ENCODE measurements around the gene SUZ12.
"Not testable (repeated sequence)": the region's sequence is repeated elsewhere in the genome, so short reads cannot be mapped to it uniquely, and the experiment has no call there.

The SUZ12 gene

DNA sequence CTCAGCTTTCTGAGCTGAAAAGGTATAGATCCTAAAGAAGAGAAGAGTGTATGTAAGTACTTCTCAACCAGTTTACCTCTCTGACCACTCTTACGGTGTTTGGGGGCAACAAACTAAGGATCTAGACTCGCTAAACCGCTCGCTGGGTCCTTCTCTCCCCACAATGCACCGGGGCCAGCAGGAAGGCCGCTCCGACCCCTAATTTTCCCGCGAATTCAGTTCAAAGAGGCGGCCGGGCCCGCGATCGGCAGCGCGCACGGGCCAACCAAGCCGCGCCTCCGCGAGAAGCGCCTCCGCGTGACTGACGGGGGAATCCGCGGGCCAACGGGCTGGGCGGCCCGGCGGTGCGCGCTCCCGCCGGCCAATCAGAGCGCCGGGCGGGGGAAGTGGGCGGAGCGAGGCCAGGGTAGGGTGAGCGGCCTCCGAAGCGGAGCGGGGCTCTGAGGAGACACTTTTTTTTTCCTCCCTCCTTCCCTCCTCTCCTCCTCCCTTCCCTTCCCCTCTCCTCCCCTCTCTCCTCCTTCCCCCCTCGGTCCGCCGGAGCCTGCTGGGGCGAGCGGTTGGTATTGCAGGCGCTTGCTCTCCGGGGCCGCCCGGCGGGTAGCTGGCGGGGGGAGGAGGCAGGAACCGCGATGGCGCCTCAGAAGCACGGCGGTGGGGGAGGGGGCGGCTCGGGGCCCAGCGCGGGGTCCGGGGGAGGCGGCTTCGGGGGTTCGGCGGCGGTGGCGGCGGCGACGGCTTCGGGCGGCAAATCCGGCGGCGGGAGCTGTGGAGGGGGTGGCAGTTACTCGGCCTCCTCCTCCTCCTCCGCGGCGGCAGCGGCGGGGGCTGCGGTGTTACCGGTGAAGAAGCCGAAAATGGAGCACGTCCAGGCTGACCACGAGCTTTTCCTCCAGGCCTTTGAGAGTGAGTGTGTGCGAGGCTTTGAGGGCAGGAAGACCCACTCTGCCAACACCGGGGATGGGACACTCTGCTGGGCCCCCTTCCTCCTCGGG, at the start of gene SUZ12:
TSS of gene SUZ12 (plus strand) at position 393 of the 995 bp plus-strand sequence. CDS start at position 633, 240 bp downstream.
- H3K4me1 ChIP-seq (ENCODE audit: control insufficient read depth, insufficient read depth, low read length); H3K9me3 ChIP-seq (ENCODE audit: control insufficient read depth, insufficient read depth, low read depth, low read length): not testable (repeated sequence)
- ChIA-PET CTCF (interaction anchor here (0.6 to 0.7 kb wide), 3 partner anchors 56 to 1153 kb away, joined by 3 read pairs; no protein-coding TSS in a partner anchor), POLR2A (interaction anchor here (0.6 to 2.2 kb wide), 8 partner anchors 10 to 78 kb away, joined by 3 to 9 read pairs (median 4); partner anchors contain the start of genes COPRS and UTP6)
- Histone ChIP-seq H3K4me3 (ENCODE audit: low read depth, low read length) (peak within 1 kb of the TSS; percentile 95), H3K27ac (ENCODE audit: extremely low read depth, low read depth, low read length) (peak within 1 kb of the TSS; percentile 91), H3K36me3 (ENCODE audit: control insufficient read depth in 2 of 2, insufficient read depth in 1 of 2, low read length in 2 of 2) (peaks cover 20 to 21% of the 10 kb centered on the region in 2 experiments)
- TF ChIP-seq, protein P1, sequence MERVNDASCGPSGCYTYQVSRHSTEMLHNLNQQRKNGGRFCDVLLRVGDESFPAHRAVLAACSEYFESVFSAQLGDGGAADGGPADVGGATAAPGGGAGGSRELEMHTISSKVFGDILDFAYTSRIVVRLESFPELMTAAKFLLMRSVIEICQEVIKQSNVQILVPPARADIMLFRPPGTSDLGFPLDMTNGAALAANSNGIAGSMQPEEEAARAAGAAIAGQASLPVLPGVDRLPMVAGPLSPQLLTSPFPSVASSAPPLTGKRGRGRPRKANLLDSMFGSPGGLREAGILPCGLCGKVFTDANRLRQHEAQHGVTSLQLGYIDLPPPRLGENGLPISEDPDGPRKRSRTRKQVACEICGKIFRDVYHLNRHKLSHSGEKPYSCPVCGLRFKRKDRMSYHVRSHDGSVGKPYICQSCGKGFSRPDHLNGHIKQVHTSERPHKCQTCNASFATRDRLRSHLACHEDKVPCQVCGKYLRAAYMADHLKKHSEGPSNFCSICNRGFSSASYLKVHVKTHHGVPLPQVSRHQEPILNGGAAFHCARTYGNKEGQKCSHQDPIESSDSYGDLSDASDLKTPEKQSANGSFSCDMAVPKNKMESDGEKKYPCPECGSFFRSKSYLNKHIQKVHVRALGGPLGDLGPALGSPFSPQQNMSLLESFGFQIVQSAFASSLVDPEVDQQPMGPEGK (tag by site-specific recombination; IDR thresholded peaks at IDR 0.05) = peak; percentile 71; the same call in 1 of the 2 replicates
- TF ChIP-seq ZBTB20 (tag by site-specific recombination; IDR thresholded peaks at IDR 0.05) (peak; percentile 20; the same call in 1 of the 2 replicates), ZFHX2 (tag by site-specific recombination; conservative IDR thresholded peaks at IDR 0.05) (peak; percentile 29; the same call in 1 of the 2 replicates), ZBTB17 (tag by site-specific recombination; IDR thresholded peaks at IDR 0.05) (0 out of 2 replicates have a peak, but pooled peaks have one; percentile 55), ZSCAN30 (tag by site-specific recombination; IDR thresholded peaks at IDR 0.05) (0 out of 2 replicates have a peak, but pooled peaks have one; percentile 13), IKZF3 (tag by site-specific recombination; IDR thresholded peaks at IDR 0.05) (peak; percentile 57; the same call in 1 of the 2 replicates), ZNF341 (tag by site-specific recombination; IDR thresholded peaks at IDR 0.05; ENCODE audit: low read depth) (peak; percentile 95), ZBTB8A (tag by site-specific recombination; IDR thresholded peaks at IDR 0.05) (peak; percentile 27; the same call in 1 of the 2 replicates), ZNF366 (tag by site-specific recombination; conservative IDR thresholded peaks at IDR 0.05) (peak; percentile 91), ZEB2 (tag by site-specific recombination; IDR thresholded peaks at IDR 0.05) (peak; percentile 72), ZXDB (tag by site-specific recombination; IDR thresholded peaks at IDR 0.05) (0 out of 2 replicates have a peak, but pooled peaks have one; percentile 22), ZNF610 (tag by site-specific recombination; IDR thresholded peaks at IDR 0.05; ENCODE audit: borderline replicate concordance) (peak; percentile 52; the same call in 1 of the 2 replicates), SP2 (tag by site-specific recombination; IDR thresholded peaks at IDR 0.05) (peak; percentile 66), ZNF558 (tag by site-specific recombination; IDR thresholded peaks at IDR 0.05) (0 out of 2 replicates have a peak, but pooled peaks have one; percentile 16), SP3 (tag by site-specific recombination; IDR thresholded peaks at IDR 0.05) (peak; percentile 68), MZF1 (tag by site-specific recombination; IDR thresholded peaks at IDR 0.05; ENCODE audit: borderline replicate concordance) (peak; percentile 34; the same call in 1 of the 2 replicates)
- TF ChIP-seq, protein P2, sequence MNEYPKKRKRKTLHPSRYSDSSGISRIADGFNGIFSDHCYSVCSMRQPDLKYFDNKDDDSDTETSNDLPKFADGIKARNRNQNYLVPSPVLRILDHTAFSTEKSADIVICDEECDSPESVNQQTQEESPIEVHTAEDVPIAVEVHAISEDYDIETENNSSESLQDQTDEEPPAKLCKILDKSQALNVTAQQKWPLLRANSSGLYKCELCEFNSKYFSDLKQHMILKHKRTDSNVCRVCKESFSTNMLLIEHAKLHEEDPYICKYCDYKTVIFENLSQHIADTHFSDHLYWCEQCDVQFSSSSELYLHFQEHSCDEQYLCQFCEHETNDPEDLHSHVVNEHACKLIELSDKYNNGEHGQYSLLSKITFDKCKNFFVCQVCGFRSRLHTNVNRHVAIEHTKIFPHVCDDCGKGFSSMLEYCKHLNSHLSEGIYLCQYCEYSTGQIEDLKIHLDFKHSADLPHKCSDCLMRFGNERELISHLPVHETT (tag by site-specific recombination; IDR thresholded peaks at IDR 0.05) = 0 out of 2 replicates have a peak, but pooled peaks have one; percentile 18
- TF ChIP-seq, protein P3, sequence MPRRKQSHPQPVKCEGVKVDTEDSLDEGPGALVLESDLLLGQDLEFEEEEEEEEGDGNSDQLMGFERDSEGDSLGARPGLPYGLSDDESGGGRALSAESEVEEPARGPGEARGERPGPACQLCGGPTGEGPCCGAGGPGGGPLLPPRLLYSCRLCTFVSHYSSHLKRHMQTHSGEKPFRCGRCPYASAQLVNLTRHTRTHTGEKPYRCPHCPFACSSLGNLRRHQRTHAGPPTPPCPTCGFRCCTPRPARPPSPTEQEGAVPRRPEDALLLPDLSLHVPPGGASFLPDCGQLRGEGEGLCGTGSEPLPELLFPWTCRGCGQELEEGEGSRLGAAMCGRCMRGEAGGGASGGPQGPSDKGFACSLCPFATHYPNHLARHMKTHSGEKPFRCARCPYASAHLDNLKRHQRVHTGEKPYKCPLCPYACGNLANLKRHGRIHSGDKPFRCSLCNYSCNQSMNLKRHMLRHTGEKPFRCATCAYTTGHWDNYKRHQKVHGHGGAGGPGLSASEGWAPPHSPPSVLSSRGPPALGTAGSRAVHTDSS (tag by site-specific recombination; IDR thresholded peaks at IDR 0.05) = peak; percentile 32; the same call in 1 of the 2 replicates
- TF ChIP-seq, protein P4, sequence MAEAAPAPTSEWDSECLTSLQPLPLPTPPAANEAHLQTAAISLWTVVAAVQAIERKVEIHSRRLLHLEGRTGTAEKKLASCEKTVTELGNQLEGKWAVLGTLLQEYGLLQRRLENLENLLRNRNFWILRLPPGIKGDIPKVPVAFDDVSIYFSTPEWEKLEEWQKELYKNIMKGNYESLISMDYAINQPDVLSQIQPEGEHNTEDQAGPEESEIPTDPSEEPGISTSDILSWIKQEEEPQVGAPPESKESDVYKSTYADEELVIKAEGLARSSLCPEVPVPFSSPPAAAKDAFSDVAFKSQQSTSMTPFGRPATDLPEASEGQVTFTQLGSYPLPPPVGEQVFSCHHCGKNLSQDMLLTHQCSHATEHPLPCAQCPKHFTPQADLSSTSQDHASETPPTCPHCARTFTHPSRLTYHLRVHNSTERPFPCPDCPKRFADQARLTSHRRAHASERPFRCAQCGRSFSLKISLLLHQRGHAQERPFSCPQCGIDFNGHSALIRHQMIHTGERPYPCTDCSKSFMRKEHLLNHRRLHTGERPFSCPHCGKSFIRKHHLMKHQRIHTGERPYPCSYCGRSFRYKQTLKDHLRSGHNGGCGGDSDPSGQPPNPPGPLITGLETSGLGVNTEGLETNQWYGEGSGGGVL (tag by site-specific recombination; IDR thresholded peaks at IDR 0.05) = peak; percentile 98
- TF ChIP-seq, protein P5, sequence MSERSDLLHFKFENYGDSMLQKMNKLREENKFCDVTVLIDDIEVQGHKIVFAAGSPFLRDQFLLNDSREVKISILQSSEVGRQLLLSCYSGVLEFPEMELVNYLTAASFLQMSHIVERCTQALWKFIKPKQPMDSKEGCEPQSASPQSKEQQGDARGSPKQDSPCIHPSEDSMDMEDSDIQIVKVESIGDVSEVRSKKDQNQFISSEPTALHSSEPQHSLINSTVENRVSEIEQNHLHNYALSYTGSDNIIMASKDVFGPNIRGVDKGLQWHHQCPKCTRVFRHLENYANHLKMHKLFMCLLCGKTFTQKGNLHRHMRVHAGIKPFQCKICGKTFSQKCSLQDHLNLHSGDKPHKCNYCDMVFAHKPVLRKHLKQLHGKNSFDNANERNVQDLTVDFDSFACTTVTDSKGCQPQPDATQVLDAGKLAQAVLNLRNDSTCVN (tag by site-specific recombination; optimal IDR thresholded peaks at IDR 0.05) = peak; percentile 86
- TF ChIP-seq, protein P6, sequence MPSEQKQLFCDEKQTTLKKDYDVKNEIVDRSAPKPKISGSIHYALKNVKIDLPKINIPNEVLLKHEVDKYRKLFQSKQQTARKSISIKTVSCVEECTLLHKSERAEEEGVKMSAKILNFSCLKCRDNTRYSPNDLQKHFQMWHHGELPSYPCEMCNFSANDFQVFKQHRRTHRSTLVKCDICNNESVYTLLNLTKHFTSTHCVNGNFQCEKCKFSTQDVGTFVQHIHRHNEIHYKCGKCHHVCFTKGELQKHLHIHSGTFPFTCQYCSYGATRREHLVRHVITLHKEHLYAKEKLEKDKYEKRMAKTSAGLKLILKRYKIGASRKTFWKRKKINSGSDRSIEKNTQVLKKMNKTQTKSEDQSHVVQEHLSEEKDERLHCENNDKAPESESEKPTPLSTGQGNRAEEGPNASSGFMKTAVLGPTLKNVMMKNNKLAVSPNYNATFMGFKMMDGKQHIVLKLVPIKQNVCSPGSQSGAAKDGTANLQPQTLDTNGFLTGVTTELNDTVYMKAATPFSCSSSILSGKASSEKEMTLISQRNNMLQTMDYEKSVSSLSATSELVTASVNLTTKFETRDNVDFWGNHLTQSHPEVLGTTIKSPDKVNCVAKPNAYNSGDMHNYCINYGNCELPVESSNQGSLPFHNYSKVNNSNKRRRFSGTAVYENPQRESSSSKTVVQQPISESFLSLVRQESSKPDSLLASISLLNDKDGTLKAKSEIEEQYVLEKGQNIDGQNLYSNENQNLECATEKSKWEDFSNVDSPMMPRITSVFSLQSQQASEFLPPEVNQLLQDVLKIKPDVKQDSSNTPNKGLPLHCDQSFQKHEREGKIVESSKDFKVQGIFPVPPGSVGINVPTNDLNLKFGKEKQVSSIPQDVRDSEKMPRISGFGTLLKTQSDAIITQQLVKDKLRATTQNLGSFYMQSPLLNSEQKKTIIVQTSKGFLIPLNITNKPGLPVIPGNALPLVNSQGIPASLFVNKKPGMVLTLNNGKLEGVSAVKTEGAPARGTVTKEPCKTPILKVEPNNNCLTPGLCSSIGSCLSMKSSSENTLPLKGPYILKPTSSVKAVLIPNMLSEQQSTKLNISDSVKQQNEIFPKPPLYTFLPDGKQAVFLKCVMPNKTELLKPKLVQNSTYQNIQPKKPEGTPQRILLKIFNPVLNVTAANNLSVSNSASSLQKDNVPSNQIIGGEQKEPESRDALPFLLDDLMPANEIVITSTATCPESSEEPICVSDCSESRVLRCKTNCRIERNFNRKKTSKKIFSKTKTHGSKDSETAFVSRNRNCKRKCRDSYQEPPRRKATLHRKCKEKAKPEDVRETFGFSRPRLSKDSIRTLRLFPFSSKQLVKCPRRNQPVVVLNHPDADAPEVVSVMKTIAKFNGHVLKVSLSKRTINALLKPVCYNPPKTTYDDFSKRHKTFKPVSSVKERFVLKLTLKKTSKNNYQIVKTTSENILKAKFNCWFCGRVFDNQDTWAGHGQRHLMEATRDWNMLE (tag by site-specific recombination; conservative IDR thresholded peaks at IDR 0.05; ENCODE audit: low read depth) = 0 out of 2 replicates have a peak, but pooled peaks have one; percentile 28
